ENCODE data around the gene RGS7.
"Not testable (repeated sequence)": the region's sequence is repeated elsewhere in the genome, so short reads cannot be mapped to it uniquely, and the experiment has no call there.

RGS7 gene

DNA sequence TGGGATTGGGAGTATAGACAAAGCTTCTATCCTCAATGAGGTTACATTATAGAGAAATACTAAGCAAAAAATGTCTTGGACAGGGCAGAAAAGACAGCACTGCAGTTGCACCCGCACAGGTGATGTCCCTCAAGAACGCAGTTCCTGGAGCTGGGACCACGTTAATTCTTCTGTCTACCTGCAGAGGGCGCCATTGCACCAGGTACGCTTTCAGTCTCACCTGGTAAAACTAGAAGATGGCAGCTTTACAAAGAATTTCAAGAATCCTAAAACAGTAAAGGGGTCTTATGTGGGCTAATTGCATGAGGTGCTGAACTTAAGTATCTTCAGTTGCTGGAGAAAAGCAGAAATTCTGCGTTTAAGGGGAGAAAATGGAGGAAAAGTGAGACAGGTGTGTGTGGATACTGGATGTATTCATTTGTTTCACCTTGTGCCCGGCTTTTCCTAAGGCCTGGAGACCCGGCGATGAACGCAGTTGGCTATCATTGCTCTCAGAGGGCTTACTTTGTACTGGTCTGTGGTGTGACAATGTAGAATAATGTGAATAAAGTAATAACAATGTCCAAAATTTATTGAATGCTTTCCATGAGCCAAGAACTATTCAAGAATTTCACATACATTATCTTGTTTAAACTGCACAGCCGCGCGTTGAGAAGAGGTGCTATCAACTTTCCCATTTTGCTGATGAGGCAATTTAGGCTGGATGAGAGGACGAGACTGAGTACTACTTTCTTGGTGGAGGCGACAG, 468.8 kb downstream of the RGS7 start:
- no peak for DNase-seq

DNA sequence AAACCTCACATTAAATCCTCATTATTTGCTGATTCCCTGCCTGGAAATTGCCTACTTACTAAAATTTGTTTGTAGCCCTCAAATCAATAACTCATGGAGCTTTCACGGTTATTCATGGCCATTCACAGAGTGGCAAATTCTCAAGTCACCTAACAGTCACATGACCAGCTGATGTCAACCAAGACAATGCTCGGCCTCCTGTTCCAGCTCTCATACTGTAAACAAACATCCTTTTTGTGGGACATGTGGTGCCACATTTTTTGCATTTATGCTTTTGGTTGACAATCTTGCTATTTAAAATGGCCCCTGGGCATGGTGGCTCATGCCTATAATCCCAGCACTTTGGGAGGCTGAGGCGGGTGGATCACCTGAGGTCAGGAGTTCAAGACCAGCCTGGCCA, 473.5 kb downstream of the RGS7 start:
- no peak for DNase-seq

DNA sequence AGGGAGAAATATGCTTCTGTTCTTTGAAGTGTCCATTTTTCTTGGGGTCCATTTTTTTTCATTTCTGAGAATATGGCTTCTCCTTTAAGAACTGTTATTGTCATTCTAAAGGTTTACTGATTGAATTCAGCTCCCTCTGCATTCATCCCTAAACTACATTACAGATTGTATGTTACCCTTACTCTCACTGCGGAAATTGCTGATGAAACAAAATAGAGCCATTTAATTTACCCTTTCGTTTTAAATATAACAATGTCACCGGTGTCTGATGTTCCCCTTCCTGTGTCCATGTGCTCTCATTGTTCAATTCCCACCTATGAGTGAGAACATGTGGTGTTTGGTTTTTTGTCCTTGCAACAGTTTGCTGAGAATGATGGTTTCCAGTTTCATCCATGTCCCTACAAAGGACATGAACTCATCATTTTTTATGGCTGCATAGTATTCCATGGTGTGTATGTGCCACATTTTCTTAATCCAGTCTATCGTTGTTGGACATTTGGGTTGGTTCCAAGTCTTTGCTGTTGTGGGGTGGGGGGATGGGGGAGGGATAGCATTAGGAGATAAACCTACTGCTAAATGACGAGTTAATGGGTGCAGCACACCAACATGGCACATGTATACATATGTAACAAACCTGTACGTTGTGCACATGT, 474.2 kb downstream of the RGS7 start:
- DNase-seq: not testable (repeated sequence)

DNA sequence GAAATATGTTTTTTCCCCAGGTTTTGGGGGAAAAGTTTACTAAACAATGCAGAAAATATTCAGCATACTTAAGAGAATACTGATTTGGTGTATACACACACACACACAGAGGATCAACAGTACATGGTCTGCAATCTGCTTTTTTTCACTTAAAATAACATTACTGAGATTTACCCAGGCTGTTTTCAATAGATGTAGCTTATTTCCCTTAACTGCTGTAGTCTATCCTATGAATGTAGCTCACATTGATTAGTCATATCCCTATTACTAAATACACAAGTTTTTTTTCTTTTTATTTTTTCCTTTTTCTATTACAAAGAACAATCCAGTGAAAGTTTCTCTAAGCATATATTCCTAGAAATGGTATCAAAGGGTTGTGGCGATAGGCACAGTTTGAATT, 478.4 kb downstream of the RGS7 start:
- no peak for DNase-seq

DNA sequence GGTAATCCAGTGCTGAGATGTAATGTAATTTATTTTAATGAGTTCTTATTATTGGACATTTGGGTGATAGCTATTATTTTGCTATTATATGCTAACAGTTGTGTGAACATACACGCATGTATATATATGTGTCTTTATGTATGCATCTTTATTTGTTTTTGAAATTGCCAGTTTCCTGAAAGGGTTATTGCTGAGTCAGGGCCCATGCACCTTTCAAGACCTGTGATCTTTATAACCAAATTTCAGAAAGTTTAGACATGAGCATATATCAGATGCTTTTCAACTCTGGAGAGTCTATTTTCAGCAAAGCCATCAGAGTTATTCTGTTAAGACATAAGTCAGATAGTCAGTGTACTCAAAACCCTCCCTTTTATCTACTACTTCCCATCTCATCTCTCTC, 479.4 kb downstream of the RGS7 start:
- DNase-seq: no peak

DNA sequence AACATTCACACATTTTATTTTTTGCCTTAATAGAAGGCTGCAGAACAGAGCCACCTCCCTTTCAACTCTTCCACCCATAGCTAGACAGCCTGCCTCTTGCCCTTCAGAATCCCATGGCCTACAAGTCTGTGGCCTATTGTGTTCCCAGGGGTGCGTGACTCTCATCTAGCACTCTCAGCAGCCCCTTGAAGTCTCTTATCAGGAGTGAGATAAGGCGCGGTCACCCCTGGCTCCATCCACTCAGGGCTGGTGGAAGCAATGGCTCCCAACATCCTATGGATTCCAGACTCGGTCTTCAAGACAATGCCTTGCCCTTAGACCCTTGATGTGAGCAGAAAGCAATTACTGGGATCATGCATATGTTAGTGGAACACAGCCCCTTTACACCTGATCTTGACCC, 480.9 kb downstream of the RGS7 start:
- no peak for DNase-seq

DNA sequence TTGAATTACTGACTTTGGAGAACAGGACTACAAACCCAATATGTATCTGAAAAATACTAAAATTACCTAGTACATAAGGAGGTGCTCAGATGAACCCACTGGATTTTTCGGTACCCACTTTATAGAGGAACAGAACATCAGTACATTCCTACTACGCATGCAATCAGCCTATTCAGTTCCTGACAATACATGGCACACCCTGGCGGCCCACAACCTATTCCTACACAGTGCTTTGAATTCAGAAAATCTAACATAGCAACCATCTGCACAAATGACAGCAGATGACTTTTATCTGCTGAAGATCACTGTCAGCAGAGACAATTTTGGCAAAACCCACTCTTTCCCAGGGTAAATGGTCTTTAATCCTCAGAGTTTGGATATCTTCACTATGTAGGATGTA, 487.9 kb downstream of the RGS7 start:
- no peak for DNase-seq

DNA sequence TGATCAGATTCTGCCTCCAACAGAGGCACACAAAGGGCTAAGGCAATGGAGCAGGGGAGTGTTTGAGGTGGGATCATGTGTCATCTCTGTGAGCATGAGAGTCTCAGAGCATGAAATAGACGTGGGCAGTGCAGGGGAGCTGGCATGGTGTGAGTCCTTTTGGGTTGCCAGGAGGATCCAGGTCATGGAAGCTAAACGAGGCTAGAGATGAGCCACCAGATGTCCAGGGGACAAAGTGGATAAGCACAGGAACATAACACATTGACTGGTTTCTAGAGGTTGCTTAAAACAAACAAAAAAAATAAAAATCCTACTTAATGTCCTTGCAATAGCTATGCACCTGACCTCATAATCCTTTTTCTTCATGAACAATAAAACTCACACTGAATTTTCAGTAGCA, 490.3 kb downstream of the RGS7 start:
- DNase-seq: no peak

DNA sequence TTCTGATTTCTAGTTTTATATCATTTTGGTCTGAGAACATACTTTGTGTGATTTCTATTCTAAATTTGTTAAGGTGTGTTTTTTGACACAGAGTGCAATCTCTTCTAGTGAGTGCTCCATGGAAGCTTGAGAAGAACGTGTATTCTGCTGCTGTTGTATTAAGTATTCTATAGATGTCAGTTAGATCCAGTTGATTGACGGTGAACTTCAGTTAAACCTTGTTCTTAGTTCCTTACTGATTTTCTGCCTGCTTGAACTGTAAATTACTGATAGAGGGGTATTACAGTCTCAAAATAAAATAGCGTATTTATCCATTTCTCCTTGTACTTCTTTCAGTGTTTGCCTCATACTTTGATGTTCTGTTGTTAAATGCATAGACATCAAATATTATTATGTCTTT, 497.0 kb downstream of the RGS7 start:
- no peak for DNase-seq

DNA sequence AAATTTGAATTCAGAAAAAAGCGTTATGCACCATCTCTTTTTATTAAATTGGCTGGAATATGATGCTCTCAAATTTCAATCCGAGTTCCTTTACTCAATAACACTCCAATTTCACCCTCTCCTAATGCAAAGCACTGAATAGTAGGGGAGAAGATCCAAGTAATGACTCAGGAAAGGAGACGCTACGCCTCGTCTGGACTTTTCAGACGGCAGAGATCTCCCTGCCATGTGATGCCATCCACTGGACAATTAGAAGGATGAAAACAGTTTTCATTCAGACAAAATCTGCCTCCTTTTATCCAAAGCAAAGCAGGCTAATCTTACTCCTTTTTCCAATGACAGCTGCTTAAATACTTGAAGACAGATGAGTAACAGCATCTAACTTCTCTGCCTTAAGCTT, 502.6 kb downstream of the RGS7 start:
- no peak for DNase-seq

DNA sequence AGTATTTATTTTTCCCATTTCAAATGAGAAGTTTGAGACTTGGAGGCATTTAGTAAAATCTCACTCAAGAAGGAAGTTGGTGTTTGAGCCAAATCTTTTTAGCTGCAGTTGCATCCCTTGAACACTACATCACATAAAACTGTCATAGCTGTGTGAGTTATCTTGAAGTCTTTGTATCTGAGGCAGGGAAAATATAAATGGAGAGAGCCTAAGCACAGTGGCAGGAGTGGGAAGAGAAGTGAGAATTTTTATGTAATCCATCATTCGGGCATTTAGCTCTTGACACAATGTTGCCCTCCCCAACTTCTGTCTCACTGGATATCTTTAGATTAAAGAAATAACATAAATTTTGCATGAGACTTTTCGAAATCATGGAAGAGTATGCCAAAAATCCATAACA, 509.7 kb downstream of the RGS7 start:
- DNase-seq: no peak

DNA sequence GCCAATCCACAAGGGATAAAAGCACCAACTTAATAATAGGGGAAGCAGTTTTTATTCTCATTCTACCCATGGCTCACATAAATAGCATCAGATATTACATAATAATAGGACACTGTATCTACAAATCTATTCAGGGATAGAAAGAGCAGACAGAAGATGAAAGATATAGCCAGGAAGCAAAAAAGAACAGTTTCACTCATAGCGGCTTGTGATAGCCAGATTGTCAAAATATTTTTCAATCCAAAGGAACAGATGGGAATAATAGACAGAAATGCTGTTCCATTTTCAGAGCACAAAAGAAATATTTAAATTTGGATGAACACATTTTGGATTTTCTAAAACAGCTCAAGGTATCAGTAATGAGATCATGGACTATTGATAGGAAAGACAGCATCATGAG, 512.5 kb downstream of the RGS7 start:
- DNase-seq: no peak

DNA sequence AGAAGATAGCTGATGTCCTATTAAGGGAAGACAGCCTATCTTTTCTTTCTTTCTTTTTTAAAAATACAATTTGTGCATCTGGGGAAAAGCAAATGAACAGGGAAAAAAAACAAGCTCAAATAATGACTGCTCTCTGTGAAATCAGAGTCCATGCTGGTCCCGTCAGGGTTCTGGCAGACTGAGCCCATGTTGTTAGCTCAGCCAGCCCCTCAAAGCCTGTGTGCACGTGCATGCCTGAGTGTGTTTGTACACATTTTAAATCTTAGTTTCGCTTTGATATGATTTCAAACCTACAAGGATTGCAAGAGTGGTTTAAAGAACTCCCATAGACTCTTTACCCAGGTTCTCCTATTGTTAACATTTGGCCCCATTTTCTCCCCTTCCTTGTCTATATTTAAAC, 513.2 kb downstream of the RGS7 start:
- DNase-seq: no peak

DNA sequence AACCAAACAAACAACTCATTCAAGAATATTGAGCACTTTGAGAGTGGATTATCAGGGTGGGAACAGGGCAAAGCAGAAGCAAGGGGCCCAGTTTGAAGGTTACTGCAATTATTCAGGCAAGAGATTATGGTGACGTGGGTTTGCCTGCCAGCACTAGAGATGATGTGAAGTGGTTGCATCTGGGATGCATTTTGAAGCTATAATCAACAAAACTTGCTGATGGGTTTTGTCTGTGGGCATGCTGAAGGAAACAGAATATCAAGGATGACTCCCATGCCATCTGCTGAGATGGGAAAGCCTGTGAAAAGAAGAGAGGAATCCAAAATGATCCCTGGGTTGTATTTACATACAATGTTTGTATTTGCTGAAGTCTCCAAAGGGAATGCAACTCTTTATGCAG, 520.7 kb downstream of the RGS7 start:
- DNase-seq: no peak

DNA sequence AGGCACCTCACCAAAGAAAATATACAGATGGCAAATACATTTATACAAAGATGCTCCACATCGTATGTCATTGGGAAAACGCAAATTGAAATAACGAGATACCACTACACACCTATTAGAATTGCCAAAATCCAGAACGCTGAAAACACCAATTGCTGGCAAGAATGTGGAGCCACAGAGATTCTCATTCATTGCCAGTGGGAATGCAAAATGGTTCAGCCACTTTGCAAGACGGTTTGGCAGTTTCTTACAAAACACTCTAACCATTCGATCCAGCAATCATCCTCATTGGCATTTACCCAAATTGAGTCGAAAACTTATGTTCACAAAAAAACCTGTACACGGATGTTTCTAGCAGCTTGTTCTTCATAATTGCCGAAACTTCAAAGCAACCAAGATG, 521.7 kb downstream of the RGS7 start:
- no peak for DNase-seq

DNA sequence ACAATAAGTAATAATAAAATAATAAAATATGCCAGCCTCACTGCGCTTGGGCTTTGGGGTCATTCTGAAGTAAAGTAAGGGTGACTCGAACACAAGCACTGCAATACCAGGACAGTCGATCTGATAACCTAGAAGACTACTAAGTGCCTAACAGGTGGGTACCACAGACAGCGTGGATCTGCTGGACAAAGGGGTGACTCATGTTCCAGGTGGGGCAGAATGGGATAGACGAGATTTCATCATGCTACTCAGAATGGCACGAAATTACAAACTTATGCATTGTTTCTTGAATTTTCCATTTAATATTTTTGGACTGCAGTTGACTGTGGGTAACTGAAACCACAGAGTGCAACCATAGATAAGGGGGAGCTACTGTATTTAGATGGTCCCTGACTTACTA, 523.9 kb downstream of the RGS7 start:
- DNase-seq: no peak

DNA sequence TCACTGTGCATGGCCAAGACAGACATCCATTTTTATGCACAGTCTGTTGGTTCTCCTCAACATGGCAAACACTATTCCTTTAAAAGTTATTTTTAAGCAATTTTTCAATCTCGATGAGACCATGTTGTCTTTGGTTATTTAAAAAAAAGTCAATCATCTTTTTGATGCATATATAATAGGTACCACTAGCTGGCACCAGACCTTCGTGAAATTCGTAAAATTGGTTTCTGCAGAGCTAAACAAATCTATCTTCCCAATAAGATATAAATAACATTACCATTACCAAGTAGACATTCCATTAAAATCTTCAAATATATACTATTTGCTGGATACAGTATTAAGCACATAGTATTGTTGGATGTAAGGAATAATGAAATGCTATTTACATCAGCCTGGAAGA, 525.1 kb downstream of the RGS7 start:
- DNase-seq: no peak

DNA sequence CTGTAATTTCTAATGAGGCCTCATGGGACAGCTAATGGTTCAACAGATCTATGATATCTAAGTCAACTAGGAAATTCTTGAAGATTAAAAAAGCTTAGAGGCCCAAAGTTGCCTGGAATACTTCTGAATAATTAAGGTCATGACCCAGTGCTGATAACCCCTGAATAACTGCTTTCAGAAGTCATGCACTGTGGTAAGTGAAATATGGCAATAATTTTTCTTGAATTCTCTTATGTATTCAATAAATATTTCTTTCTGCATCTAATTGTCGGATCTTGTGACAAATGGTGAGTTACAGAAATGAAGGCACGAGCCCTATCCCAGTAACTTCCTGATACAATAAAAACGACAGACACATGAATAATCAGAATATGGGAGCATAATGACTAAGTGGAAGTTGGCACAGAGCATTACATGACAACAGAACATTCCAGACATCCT, 525.8 kb downstream of the RGS7 start:
- no peak for DNase-seq

DNA sequence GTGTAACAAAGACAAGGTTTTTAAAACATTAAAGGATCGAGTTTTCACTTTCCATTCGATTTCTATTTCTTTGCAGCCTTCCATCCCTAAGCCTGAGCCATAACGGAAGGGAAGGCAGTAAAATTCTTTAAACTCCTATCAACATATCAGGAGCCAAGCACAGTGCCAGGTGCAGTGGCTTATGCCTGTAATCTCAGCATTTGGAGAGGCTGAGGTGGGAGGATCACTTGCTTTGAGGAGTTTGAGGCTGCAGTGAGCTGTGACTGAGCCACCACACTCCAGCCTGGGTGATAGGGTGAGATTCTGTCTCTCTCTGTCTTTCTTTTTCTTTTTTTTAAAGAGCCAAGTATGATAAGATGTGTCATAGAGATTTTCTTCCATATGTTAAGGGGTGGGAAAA, 527.5 kb downstream of the RGS7 start:
- DNase-seq: no peak

DNA sequence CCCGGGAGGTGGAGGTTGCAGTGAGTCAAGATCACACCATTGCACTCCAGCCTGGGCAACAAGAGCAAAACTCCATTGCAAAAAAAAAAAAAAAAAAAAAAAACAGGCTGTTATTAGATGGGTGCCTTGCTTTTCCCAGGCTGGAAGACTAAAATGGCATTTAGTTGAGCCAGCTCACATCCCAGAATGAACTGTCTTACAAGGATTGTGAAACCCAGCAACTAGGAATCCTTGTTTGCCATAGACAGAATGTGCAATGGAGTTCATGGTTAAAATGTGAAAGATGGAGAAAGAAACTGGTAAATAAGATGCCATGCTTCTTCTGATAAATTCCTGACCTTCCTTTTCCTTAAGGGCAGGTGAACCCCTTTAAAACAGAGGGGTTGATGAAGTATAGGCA, 529.2 kb downstream of the RGS7 start:
- DNase-seq: no peak

DNA sequence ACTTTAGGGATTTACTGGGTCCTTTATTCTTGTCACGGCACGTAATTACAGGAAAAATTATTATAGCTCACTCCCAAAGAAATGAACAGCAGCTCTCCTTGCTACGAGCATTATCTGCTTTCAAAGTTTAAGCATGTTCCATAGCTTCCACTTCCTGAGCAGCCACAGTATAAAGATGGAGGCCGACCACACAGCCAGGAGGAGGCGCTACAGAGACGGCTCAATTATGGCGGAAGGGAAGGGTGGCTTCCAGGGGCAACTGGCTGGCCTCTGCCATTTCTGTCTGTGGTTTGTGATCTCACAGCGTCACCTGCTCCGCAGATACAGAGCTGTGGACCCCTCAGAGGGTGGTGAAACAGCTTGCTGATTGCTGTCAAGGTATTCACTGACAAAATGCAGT, 532.8 kb downstream of the RGS7 start:
- no peak for DNase-seq

DNA sequence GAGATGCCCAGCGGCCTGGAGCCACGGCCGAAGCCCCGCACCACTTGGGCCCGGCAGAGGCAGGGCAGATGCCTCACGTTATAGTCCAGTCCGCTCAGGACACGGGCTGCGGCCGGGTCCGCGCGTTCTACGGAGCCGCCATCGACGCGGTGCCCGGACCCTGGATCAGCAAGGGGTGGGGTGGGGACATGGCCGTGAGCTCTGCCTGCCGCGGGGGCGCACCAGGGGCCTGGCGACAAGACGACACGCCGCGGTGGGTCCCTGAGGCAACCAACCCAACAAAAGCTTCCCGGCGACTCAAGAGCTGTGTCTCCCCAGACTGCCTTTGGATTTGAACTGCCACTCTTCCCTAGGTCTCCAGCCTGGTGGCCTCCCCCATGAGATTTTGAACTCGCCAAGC, 533.6 kb downstream of the RGS7 start:
- no peak for DNase-seq

DNA sequence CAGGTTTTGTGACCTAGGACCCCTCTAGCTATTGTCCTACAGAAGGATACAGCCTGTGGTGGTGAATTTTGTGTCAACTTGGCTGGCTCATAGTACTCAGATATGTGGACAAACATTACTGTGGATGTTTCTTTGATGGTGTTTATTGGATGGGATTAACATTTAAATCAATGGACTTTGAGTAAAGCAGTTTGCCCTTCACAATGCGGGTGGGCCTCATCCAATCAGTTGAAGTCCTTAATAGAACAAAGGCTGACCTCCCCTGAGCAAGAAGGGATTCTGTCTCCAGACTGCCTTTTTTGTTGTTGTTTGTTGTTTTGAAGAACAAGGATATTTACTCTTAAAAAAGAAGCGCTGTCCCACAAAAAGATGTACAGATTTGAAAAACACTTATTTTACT, 535.1 kb downstream of the RGS7 start:
- no peak for DNase-seq

DNA sequence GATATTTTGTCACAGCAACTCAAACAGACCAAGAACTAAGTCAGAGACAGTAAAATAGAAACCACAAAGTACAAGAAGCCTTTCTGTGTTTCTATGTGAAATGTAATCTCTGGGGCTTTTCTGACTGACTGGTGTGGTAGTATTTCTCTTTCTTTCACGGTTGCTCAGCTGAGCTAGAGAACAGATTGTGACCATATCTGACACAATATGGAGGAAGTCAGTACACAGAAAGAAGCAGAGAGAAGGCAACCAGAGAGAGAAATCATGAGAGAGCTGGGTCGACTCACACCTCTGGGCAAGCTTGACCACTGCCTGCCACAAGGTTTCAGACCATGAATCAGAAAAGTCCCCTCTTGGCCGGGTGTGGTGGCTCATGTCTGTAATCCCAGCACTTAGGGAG, 536.2 kb downstream of the RGS7 start:
- DNase-seq: no peak

DNA sequence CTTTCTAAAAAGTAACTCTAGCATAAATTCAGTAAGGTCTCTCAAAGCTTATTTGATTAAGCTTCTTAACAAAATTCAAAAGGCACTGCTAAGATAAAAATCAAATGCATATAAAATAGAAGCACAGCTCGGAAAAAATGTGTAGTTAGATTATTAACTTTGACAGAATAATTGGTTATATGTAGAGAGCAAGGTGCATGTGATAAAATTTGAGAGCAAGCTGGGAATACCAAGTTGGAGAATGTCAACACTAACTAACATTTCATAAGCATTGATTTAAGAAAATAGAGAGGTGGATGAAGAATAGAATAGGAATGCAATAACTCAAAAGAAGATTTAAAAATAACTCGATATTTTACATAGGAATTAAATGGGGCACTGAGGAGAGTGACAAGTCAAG, 540.5 kb downstream of the RGS7 start:
- no peak for DNase-seq
